NCI-H2081 (cell line): ENCODE measurements around the gene SUDS3.
A peak's percentile ranks its signal among the peaks of the same experiment; 100 is the strongest.
"Not testable (repeated sequence)": the region's sequence is repeated elsewhere in the genome, so short reads cannot be mapped to it uniquely, and the experiment has no call there.

ENCODE experiments used
- DNase-seq, 2 experiments: peaks; one replicate each; lab custom pipeline; 2025; lab: John Stamatoyannopoulos, UW

The SUDS3 gene

GRCh38 chr12:118376089-118377020, at the start of gene SUDS3:
Gene SUDS3, plus strand, starts transcription at chr12:118376555. Its CDS starts 137 bp downstream, at chr12:118376692.
- peak; percentile 84 to 85 for DNase-seq

- no peak for DNase-seq
These were observed 49.4 kb upstream of the SUDS3 start for GRCh38 chr12:118326991-118327390.

- DNase-seq = no peak
These were observed 49.0 kb upstream of the SUDS3 start for GRCh38 chr12:118327391-118327790.

- DNase-seq = no peak
These were observed 47.6 kb upstream of the SUDS3 start for GRCh38 chr12:118328486-118329330.

GRCh38 chr12:118330421-118331018, 45.8 kb upstream of the SUDS3 start:
- DNase-seq = no peak

GRCh38 chr12:118332511-118332910, 43.8 kb upstream of the SUDS3 start:
- DNase-seq = no peak

- DNase-seq = no peak
These were observed 42.1 kb upstream of the SUDS3 start for GRCh38 chr12:118334241-118334640.

- DNase-seq = no peak
These were observed 41.3 kb upstream of the SUDS3 start for GRCh38 chr12:118334939-118335567.

- DNase-seq = no peak
These were observed 40.2 kb upstream of the SUDS3 start for GRCh38 chr12:118336123-118336522.

- no peak for DNase-seq
These were observed 39.0 kb upstream of the SUDS3 start for GRCh38 chr12:118337194-118337838.

GRCh38 chr12:118342090-118342489, 34.3 kb upstream of the SUDS3 start:
- DNase-seq = no peak

GRCh38 chr12:118344829-118345228, 31.5 kb upstream of the SUDS3 start:
- DNase-seq = no peak

GRCh38 chr12:118345355-118345754, 31.0 kb upstream of the SUDS3 start:
- DNase-seq = no peak

GRCh38 chr12:118346895-118347294, 29.5 kb upstream of the SUDS3 start:
- DNase-seq = no peak

- DNase-seq = no peak
These were observed 28.4 kb upstream of the SUDS3 start for GRCh38 chr12:118347916-118348315.

GRCh38 chr12:118350908-118351559, 25.3 kb upstream of the SUDS3 start:
- DNase-seq = no peak

GRCh38 chr12:118353721-118354120, 22.6 kb upstream of the SUDS3 start:
- no peak for DNase-seq

- not testable (repeated sequence) for DNase-seq
These were observed 21.9 kb upstream of the SUDS3 start for GRCh38 chr12:118354503-118354902.

- DNase-seq = no peak
These were observed 21.5 kb upstream of the SUDS3 start for GRCh38 chr12:118354903-118355302.

- no peak for DNase-seq
These were observed 20.5 kb upstream of the SUDS3 start for GRCh38 chr12:118355843-118356242.

- no peak for DNase-seq
These were observed 19.5 kb upstream of the SUDS3 start for GRCh38 chr12:118356809-118357256.
